Osteoblast (primary cell): ENCODE measurements around the gene SLC23A3. TPM values are rescaled to one million over a fixed set of nuclear protein-coding genes. Genes with fewer than 3 reads are reported as not detected.

Source experiments
- DNase-seq: peaks from one replicate; pipeline ENCODE4 v3.0.0; 2011; ENCODE audit warnings: low spot score, mixed read lengths; ENCODE audit not compliant: insufficient read length; ENCODE audit errors: missing footprints
- H2AFZ ChIP-seq: 2 replicates; pipeline ENCODE4 v1.6.0; 2011; ENCODE audit warnings: mild to moderate bottlenecking, low read length
- H3K27ac ChIP-seq: 2 replicates; pipeline ENCODE4 v1.5.1; 2011; ENCODE audit warnings: mild to moderate bottlenecking, low read depth, low read length, moderate library complexity
- H3K27me3 ChIP-seq: 2 replicates; pipeline ENCODE4 v1.6.0; 2012; ENCODE audit warnings: mild to moderate bottlenecking, control low read depth, inconsistent platforms, low read length, moderate library complexity; ENCODE audit not compliant: insufficient read depth
- H3K36me3 ChIP-seq: 2 replicates; pipeline ENCODE4 v1.5.1; 2011; ENCODE audit warnings: mild to moderate bottlenecking, low read length, control low read depth, moderate library complexity; ENCODE audit not compliant: insufficient read depth
- H3K4me1 ChIP-seq: 2 replicates; pipeline ENCODE4 v1.5.1; 2011; ENCODE audit warnings: mild to moderate bottlenecking, low read length, control low read depth, moderate library complexity; ENCODE audit not compliant: insufficient read depth
- H3K4me2 ChIP-seq: 2 replicates; pipeline ENCODE4 v1.6.0; 2011; ENCODE audit warnings: mild to moderate bottlenecking, low read length; ENCODE audit not compliant: insufficient read depth
- H3K4me3 ChIP-seq: fragments of 200-600 bp; sonication (generic); 3 replicates; pipeline ENCODE4 v1.5.1; 2012; ENCODE audit warnings: mild to moderate bottlenecking, low read length, inconsistent platforms; ENCODE audit not compliant: insufficient read depth
- H3K79me2 ChIP-seq: 2 replicates; pipeline ENCODE4 v1.6.0; 2012; ENCODE audit warnings: mild to moderate bottlenecking, low read length, control low read depth, inconsistent platforms; ENCODE audit not compliant: insufficient read depth
- H3K9me3 ChIP-seq: 2 replicates; pipeline ENCODE4 v1.5.1; 2011; ENCODE audit warnings: low read depth, low read length, control low read depth
- H4K20me1 ChIP-seq: 2 replicates; pipeline ENCODE4 v1.6.0; 2012; ENCODE audit warnings: mild to moderate bottlenecking, low read length, control low read depth; ENCODE audit not compliant: insufficient read depth
- CTCF ChIP-seq: IDR thresholded peaks from 2 replicates; pipeline ENCODE4 v1.5.1; 2011; ENCODE audit warnings: mild to moderate bottlenecking, low read depth, low read length, moderate library complexity; ENCODE audit errors: extremely low read depth
- total RNA-seq: library from RNA; depleted of rRNA; stranded (reverse); fragments of >200 nt; gene quantifications from 2 replicates; pipeline ENCODE4 v1.2.3, GENCODE V29; 2012

SLC23A3 gene
- total RNA-seq, 1 donor, result 1.4 TPM

- Histone ChIP-seq H4K20me1 (no peaks in the 10 kb centered on the region), H3K27me3 (no peaks in the 10 kb centered on the region), H3K79me2 (no peaks in the 10 kb centered on the region), H3K4me3 (no peak overlapping the region), H3K4me1 (peaks cover 6% of the 10 kb centered on the region), H3K27ac (no peak overlapping the region), H2AFZ (no peak overlapping the region), H3K9me3 (no peaks in the 10 kb centered on the region), H3K36me3 (peaks cover 8% of the 10 kb centered on the region), H3K4me2 (no peak overlapping the region)
- DNase-seq, result no peak
- TF ChIP-seq CTCF, result no peak
Measured at GRCh38 chr2:219167997-219168396, 1.8 kb downstream of the SLC23A3 start.

- Histone ChIP-seq H4K20me1 (no peaks in the 10 kb centered on the region), H2AFZ (no peak overlapping the region), H3K4me2 (no peak overlapping the region), H3K36me3 (no peaks in the 10 kb centered on the region), H3K27ac (no peak overlapping the region), H3K27me3 (no peaks in the 10 kb centered on the region), H3K79me2 (no peaks in the 10 kb centered on the region), H3K4me3 (no peak overlapping the region), H3K9me3 (no peaks in the 10 kb centered on the region), H3K4me1 (peaks cover 6% of the 10 kb centered on the region)
- DNase-seq, result no peak
- TF ChIP-seq CTCF, result no peak
Measured at GRCh38 chr2:219165058-219165911, 4.5 kb downstream of the SLC23A3 start.

- H3K4me2 ChIP-seq, result no peak overlapping the region
- TF ChIP-seq CTCF, result no peak
- no peaks in the 10 kb centered on the region for H3K27me3 ChIP-seq
- H4K20me1 ChIP-seq, result peaks cover 3% of the 10 kb centered on the region
- H3K4me3 ChIP-seq, result no peak overlapping the region
- H3K36me3 ChIP-seq, result no peaks in the 10 kb centered on the region
- no peak overlapping the region for H2AFZ ChIP-seq
- no peak overlapping the region for H3K27ac ChIP-seq
- no peaks in the 10 kb centered on the region for H3K79me2 ChIP-seq
- H3K4me1 ChIP-seq, result peaks cover 21% of the 10 kb centered on the region
- no peak for DNase-seq
- no peaks in the 10 kb centered on the region for H3K9me3 ChIP-seq
Measured at GRCh38 chr2:219163156-219163555, 6.7 kb downstream of the SLC23A3 start.

- Histone ChIP-seq H3K79me2 (no peaks in the 10 kb centered on the region), H3K27ac (peak overlapping the region; percentile 69), H3K4me1 (peaks cover 24% of the 10 kb centered on the region), H2AFZ (peak overlapping the region; percentile 69), H3K4me3 (peak overlapping the region; percentile 87), H4K20me1 (peaks cover 3% of the 10 kb centered on the region), H3K9me3 (no peaks in the 10 kb centered on the region), H3K4me2 (peak overlapping the region; percentile 89), H3K36me3 (no peaks in the 10 kb centered on the region), H3K27me3 (no peaks in the 10 kb centered on the region)
- TF ChIP-seq CTCF, result no peak
- no peak for DNase-seq
Measured at GRCh38 chr2:219161097-219161496, 8.7 kb downstream of the SLC23A3 start.
